Osteoblast (primary cell): ENCODE data around the gene KLHL29. TPM values are rescaled to one million over a fixed set of nuclear protein-coding genes. Genes with fewer than 3 reads are reported as not detected.
"Not testable (repeated sequence)": the region's sequence is repeated elsewhere in the genome, so short reads cannot be mapped to it uniquely, and the experiment has no call there.

Experiments
- DNase-seq: peaks from one replicate; pipeline ENCODE4 v3.0.0; 2011; ENCODE audit warnings: low spot score, mixed read lengths; ENCODE audit not compliant: insufficient read length; ENCODE audit errors: missing footprints
- H2AFZ ChIP-seq: 2 replicates; pipeline ENCODE4 v1.6.0; 2011; ENCODE audit warnings: mild to moderate bottlenecking, low read length
- H3K27ac ChIP-seq: 2 replicates; pipeline ENCODE4 v1.5.1; 2011; ENCODE audit warnings: mild to moderate bottlenecking, low read depth, low read length, moderate library complexity
- H3K27me3 ChIP-seq: 2 replicates; pipeline ENCODE4 v1.6.0; 2012; ENCODE audit warnings: mild to moderate bottlenecking, control low read depth, inconsistent platforms, low read length, moderate library complexity; ENCODE audit not compliant: insufficient read depth
- H3K36me3 ChIP-seq: 2 replicates; pipeline ENCODE4 v1.5.1; 2011; ENCODE audit warnings: mild to moderate bottlenecking, low read length, control low read depth, moderate library complexity; ENCODE audit not compliant: insufficient read depth
- H3K4me1 ChIP-seq: 2 replicates; pipeline ENCODE4 v1.5.1; 2011; ENCODE audit warnings: mild to moderate bottlenecking, low read length, control low read depth, moderate library complexity; ENCODE audit not compliant: insufficient read depth
- H3K4me2 ChIP-seq: 2 replicates; pipeline ENCODE4 v1.6.0; 2011; ENCODE audit warnings: mild to moderate bottlenecking, low read length; ENCODE audit not compliant: insufficient read depth
- H3K4me3 ChIP-seq: fragments of 200-600 bp; sonication (generic); 3 replicates; pipeline ENCODE4 v1.5.1; 2012; ENCODE audit warnings: mild to moderate bottlenecking, low read length, inconsistent platforms; ENCODE audit not compliant: insufficient read depth
- H3K79me2 ChIP-seq: 2 replicates; pipeline ENCODE4 v1.6.0; 2012; ENCODE audit warnings: mild to moderate bottlenecking, low read length, control low read depth, inconsistent platforms; ENCODE audit not compliant: insufficient read depth
- H3K9me3 ChIP-seq: 2 replicates; pipeline ENCODE4 v1.5.1; 2011; ENCODE audit warnings: low read depth, low read length, control low read depth
- H4K20me1 ChIP-seq: 2 replicates; pipeline ENCODE4 v1.6.0; 2012; ENCODE audit warnings: mild to moderate bottlenecking, low read length, control low read depth; ENCODE audit not compliant: insufficient read depth
- CTCF ChIP-seq: IDR thresholded peaks from 2 replicates; pipeline ENCODE4 v1.5.1; 2011; ENCODE audit warnings: mild to moderate bottlenecking, low read depth, low read length, moderate library complexity; ENCODE audit errors: extremely low read depth
- total RNA-seq: library from RNA; depleted of rRNA; stranded (reverse); fragments of >200 nt; gene quantifications from 2 replicates; pipeline ENCODE4 v1.2.3, GENCODE V29; 2012

The KLHL29 gene
- total RNA-seq, 1 donor, result 3.3 TPM

- no peak overlapping the region for H3K4me2 ChIP-seq
- H3K9me3 ChIP-seq, result no peaks in the 10 kb centered on the region
- peaks cover 22% of the 10 kb centered on the region for H3K27me3 ChIP-seq
- no peaks in the 10 kb centered on the region for H3K36me3 ChIP-seq
- H2AFZ ChIP-seq, result no peak overlapping the region
- H3K4me1 ChIP-seq, result peaks cover 4% of the 10 kb centered on the region
- TF ChIP-seq CTCF, result no peak
- no peak overlapping the region for H3K27ac ChIP-seq
- H3K4me3 ChIP-seq, result no peak overlapping the region
- H3K79me2 ChIP-seq, result no peaks in the 10 kb centered on the region
- no peak for DNase-seq
- H4K20me1 ChIP-seq, result peaks cover 9% of the 10 kb centered on the region
Measured at GRCh38 chr2:23387845-23388244, 2.9 kb downstream of the KLHL29 start.

GRCh38 chr2:23388294-23388693, 3.3 kb downstream of the KLHL29 start:
- Histone ChIP-seq H4K20me1 (peaks cover 9% of the 10 kb centered on the region), H3K27ac (no peak overlapping the region), H2AFZ (no peak overlapping the region), H3K4me3 (no peak overlapping the region), H3K27me3 (peaks cover 22% of the 10 kb centered on the region), H3K4me2 (no peak overlapping the region), H3K36me3 (no peaks in the 10 kb centered on the region), H3K79me2 (no peaks in the 10 kb centered on the region), H3K4me1 (peaks cover 4% of the 10 kb centered on the region), H3K9me3 (no peaks in the 10 kb centered on the region)
- no peak for DNase-seq
- TF ChIP-seq CTCF, result no peak

GRCh38 chr2:23388756-23389514, 4.0 kb downstream of the KLHL29 start:
- Histone ChIP-seq H3K9me3 (no peaks in the 10 kb centered on the region), H2AFZ (no peak overlapping the region), H3K4me3 (no peak overlapping the region), H3K36me3 (no peaks in the 10 kb centered on the region), H3K27ac (no peak overlapping the region), H3K79me2 (no peaks in the 10 kb centered on the region), H3K4me1 (peaks cover 4% of the 10 kb centered on the region), H4K20me1 (peaks cover 9% of the 10 kb centered on the region), H3K4me2 (no peak overlapping the region), H3K27me3 (peaks cover 22% of the 10 kb centered on the region)
- TF ChIP-seq CTCF, result no peak
- no peak for DNase-seq

GRCh38 chr2:23390152-23390551, 5.2 kb downstream of the KLHL29 start:
- H3K4me3 ChIP-seq, result no peak overlapping the region
- no peaks in the 10 kb centered on the region for H3K36me3 ChIP-seq
- H3K27ac ChIP-seq, result no peak overlapping the region
- no peak for TF ChIP-seq CTCF
- DNase-seq, result no peak
- peaks cover 4% of the 10 kb centered on the region for H3K4me1 ChIP-seq
- H3K4me2 ChIP-seq, result no peak overlapping the region
- H2AFZ ChIP-seq, result no peak overlapping the region
- H3K79me2 ChIP-seq, result no peaks in the 10 kb centered on the region
- H4K20me1 ChIP-seq, result peaks cover 9% of the 10 kb centered on the region
- peaks cover 22% of the 10 kb centered on the region for H3K27me3 ChIP-seq
- no peaks in the 10 kb centered on the region for H3K9me3 ChIP-seq

- H3K36me3 ChIP-seq, H3K27ac ChIP-seq, H3K4me3 ChIP-seq, H3K79me2 ChIP-seq, H3K4me2 ChIP-seq, H2AFZ ChIP-seq, H3K9me3 ChIP-seq, H4K20me1 ChIP-seq, DNase-seq, H3K4me1 ChIP-seq: not testable (repeated sequence)
- peaks cover 19% of the 10 kb centered on the region for H3K27me3 ChIP-seq
Measured at GRCh38 chr2:23391237-23391736, 6.3 kb downstream of the KLHL29 start.
